OCI-LY1 (cell line): ENCODE data around the gene ZNF639.

ENCODE experiments used
- CTCF ChIP-seq: fragments of 200-600 bp; sonication (generic), shearing (Covaris generic); IDR thresholded peaks from 2 replicates; pipeline ENCODE4 v1.5.1; 2017; ENCODE audit warnings: mild to moderate bottlenecking, antibody characterized with exemption, low read length, moderate library complexity, mixed read lengths
- EZH2 ChIP-seq: fragments of 200-600 bp; sonication (generic), shearing (Covaris generic); IDR thresholded peaks from 2 replicates; pipeline ENCODE4 v1.8.0; 2017; ENCODE audit warnings: borderline replicate concordance, mixed run types, mild to moderate bottlenecking, antibody characterized with exemption, low read length, moderate library complexity, mixed read lengths

GRCh38 chr3:179375091-179375999 is 52.5 kb downstream of the ZNF639 start:
- TF ChIP-seq CTCF (no peak), EZH2 (no peak)
